IPS-18a (cell line): ENCODE results near the gene FAM193A.
"Not testable (repeated sequence)": the region's sequence is repeated elsewhere in the genome, so short reads cannot be mapped to it uniquely, and the experiment has no call there.

Source experiments
- H3K27ac ChIP-seq: one replicate; pipeline ENCODE4 v1.5.1; 2013; ENCODE audit warnings: low read length
- H3K27me3 ChIP-seq: one replicate; pipeline ENCODE4 v1.6.1; 2013; ENCODE audit warnings: mild to moderate bottlenecking, low read length; ENCODE audit not compliant: control insufficient read depth, insufficient read depth
- H3K36me3 ChIP-seq: one replicate; pipeline ENCODE4 v1.6.1; 2013; ENCODE audit warnings: low read depth, low read length; ENCODE audit not compliant: control insufficient read depth
- H3K4me1 ChIP-seq: one replicate; pipeline ENCODE4 v1.6.1; 2013; ENCODE audit warnings: low read depth, low read length; ENCODE audit not compliant: control insufficient read depth
- H3K4me3 ChIP-seq: one replicate; pipeline ENCODE4 v1.5.1; 2013; ENCODE audit warnings: low read length
- H3K9ac ChIP-seq: one replicate; pipeline ENCODE4 v1.6.1; 2013; ENCODE audit warnings: mild to moderate bottlenecking, low read length, moderate library complexity
- H3K9me3 ChIP-seq: one replicate; pipeline ENCODE4 v1.6.1; 2013; ENCODE audit warnings: low read depth, low read length; ENCODE audit not compliant: control insufficient read depth

FAM193A gene

GRCh38 chr4:2738296-2738695, 201.8 kb downstream of the FAM193A start:
- not testable (repeated sequence) for H3K9ac ChIP-seq, H3K27me3 ChIP-seq, H3K27ac ChIP-seq, H3K36me3 ChIP-seq, H3K9me3 ChIP-seq, H3K4me1 ChIP-seq, H3K4me3 ChIP-seq

GRCh38 chr4:2741626-2742025, 205.2 kb downstream of the FAM193A start:
- Histone ChIP-seq H3K4me1 (no peaks in the 10 kb centered on the region), H3K9me3 (no peaks in the 10 kb centered on the region), H3K9ac (no peak overlapping the region), H3K4me3 (no peak overlapping the region), H3K27me3 (no peaks in the 10 kb centered on the region), H3K27ac (no peak overlapping the region), H3K36me3 (peaks cover 32% of the 10 kb centered on the region)

DNA sequence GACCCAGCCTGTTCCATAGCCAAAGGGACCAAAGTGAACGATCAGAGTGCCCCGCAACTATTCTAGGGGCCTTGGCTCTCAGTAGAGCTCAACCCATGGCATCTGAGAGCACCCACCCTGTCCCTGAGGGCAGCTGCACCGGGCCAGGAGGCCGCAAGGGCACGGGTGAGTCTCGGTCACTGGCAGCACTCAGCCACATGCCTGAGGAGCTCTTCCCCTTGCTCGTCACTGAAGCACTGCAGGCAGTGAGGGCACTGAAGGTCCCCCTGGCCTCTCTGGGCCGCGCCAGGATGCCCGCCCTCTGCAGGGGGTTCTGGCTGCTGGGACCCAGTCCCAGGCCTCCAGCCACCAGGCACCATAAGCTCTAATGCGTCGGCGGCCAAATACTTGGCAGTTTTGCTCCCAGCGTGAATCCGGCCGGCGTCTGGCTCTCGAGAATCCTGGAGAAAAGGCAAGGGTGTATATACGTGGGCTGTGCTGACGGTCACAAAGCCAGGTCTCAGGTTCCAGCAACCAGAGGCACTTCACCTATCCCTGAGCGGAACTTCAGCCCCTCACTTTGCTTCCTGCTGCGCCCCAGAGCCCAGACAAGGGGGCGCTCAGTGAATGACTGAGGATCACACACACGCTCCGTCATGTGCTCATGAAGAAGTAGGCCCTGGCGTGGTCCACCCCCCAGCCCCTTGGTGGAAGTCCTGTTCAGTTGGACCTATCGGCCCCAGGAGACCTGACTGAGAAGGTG, 205.8 kb downstream of the FAM193A start:
- no peak overlapping the region for H3K9ac ChIP-seq
- no peak overlapping the region for H3K27ac ChIP-seq
- H3K9me3 ChIP-seq: no peaks in the 10 kb centered on the region
- peaks cover 38% of the 10 kb centered on the region for H3K36me3 ChIP-seq
- no peaks in the 10 kb centered on the region for H3K4me1 ChIP-seq
- no peak overlapping the region for H3K4me3 ChIP-seq
- H3K27me3 ChIP-seq: no peaks in the 10 kb centered on the region

DNA sequence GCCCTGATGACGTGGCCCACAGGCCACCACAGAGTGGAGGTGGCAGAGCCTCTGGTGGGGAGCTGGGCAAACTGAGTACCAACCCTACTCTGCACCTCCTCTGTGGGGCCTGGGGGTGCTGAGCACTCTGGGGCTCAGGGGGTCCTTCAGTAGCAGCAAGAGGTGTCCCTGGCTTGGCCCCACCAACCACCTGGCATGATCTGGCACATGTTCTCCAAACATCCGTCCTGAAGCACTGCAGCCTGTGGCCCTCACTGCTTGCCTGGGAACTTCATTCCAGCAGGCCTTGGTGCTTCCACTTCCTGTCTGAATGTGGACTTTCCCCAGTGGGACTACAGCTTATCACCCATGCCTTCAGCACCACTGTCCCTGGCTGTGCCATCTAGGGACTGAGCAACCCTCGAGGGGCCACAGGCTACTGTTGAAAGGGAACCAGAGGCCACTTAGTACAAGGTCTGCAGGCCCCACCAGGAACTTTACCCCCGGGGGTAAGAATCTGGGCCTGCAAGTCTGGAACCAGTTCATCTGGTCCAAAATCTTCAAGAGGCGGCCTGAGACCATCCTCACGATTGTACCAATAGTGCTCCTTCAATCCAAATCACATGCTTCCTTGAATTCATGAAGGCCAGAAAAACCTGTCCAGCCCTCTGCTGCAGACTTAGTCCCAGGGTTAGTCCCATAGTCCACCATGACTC, 206.5 kb downstream of the FAM193A start:
- no peaks in the 10 kb centered on the region for H3K27me3 ChIP-seq
- H3K9ac ChIP-seq: no peak overlapping the region
- H3K9me3 ChIP-seq: no peaks in the 10 kb centered on the region
- H3K36me3 ChIP-seq: peaks cover 44% of the 10 kb centered on the region
- no peak overlapping the region for H3K4me3 ChIP-seq
- H3K4me1 ChIP-seq: no peaks in the 10 kb centered on the region
- no peak overlapping the region for H3K27ac ChIP-seq

- Histone ChIP-seq H3K4me1 (no peaks in the 10 kb centered on the region), H3K9me3 (no peaks in the 10 kb centered on the region), H3K9ac (no peak overlapping the region), H3K27ac (no peak overlapping the region), H3K4me3 (no peak overlapping the region), H3K36me3 (peaks cover 44% of the 10 kb centered on the region), H3K27me3 (no peaks in the 10 kb centered on the region)
Measured at GRCh38 chr4:2743518-2744445, 207.3 kb downstream of the FAM193A start.

DNA sequence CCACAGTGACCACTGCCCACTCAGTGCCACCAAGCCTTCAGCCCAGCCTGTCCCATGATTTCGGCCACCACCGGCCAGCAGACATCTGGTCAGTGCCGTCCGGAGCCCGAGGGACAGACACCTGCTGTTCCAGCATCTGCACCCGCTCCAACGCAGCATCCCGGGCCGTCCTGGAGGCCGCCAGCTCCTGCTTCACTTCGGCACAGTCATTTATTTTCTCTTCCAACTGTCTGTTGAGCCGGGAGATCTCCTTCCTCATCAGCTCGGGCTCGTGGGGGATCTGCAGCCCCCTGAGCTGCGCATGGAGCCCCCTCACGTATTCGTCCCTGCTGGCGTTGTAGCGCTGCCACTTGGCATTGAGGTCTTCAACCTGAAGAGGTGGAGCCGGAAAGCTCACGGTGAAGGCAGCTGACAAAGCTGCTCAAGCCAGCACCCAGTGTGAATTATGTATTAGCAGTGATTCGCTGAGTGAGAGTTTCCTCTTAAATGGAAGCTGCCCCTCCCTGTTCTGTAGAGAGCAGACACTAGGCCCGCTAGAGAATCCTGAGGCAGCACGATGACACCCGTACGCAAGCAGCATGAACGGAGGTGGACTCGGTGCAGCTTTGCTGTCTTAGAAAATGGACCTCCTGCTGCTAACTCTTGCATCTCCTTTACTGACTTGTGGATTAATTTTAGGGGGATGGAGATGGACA, 208.3 kb downstream of the FAM193A start:
- H3K36me3 ChIP-seq: peaks cover 44% of the 10 kb centered on the region
- H3K4me3 ChIP-seq: no peak overlapping the region
- H3K27me3 ChIP-seq: no peaks in the 10 kb centered on the region

GRCh38 chr4:2745516-2745915, 209.1 kb downstream of the FAM193A start:
- Histone ChIP-seq H3K27me3 (no peaks in the 10 kb centered on the region), H3K36me3 (peaks cover 44% of the 10 kb centered on the region), H3K4me1 (no peaks in the 10 kb centered on the region), H3K27ac (no peak overlapping the region), H3K9me3 (no peaks in the 10 kb centered on the region), H3K9ac (no peak overlapping the region), H3K4me3 (no peak overlapping the region)

More for the DNA sequence above, 208.3 kb downstream of the FAM193A start:
- Histone ChIP-seq H3K4me1 (no peaks in the 10 kb centered on the region), H3K9me3 (no peaks in the 10 kb centered on the region), H3K27ac (no peak overlapping the region), H3K9ac (no peak overlapping the region)

GRCh38 chr4:2745981-2746806, 209.7 kb downstream of the FAM193A start:
- Histone ChIP-seq H3K9ac (no peak overlapping the region), H3K4me1 (no peaks in the 10 kb centered on the region), H3K36me3 (peaks cover 44% of the 10 kb centered on the region), H3K27me3 (no peaks in the 10 kb centered on the region), H3K9me3 (no peaks in the 10 kb centered on the region), H3K27ac (no peak overlapping the region), H3K4me3 (no peak overlapping the region)

GRCh38 chr4:2746891-2747695, 210.6 kb downstream of the FAM193A start:
- H3K36me3 ChIP-seq: peaks cover 44% of the 10 kb centered on the region
- H3K27me3 ChIP-seq: no peaks in the 10 kb centered on the region
- H3K4me3 ChIP-seq: no peak overlapping the region
- no peaks in the 10 kb centered on the region for H3K4me1 ChIP-seq
- H3K27ac ChIP-seq: no peak overlapping the region
- H3K9ac ChIP-seq: no peak overlapping the region
- H3K9me3 ChIP-seq: no peaks in the 10 kb centered on the region
